HG03558 (cell line): ENCODE measurements around the gene RCOR2.

Experiments used
- ATAC-seq: cut with Tn5 transposase; IDR thresholded peaks from one replicate; pipeline ENCODE4 v1.9.1; 2021; ENCODE audit warnings: moderate number of reproducible peaks; ENCODE audit not compliant: unreplicated experiment; ENCODE audit errors: extremely low read depth

The RCOR2 gene

DNA sequence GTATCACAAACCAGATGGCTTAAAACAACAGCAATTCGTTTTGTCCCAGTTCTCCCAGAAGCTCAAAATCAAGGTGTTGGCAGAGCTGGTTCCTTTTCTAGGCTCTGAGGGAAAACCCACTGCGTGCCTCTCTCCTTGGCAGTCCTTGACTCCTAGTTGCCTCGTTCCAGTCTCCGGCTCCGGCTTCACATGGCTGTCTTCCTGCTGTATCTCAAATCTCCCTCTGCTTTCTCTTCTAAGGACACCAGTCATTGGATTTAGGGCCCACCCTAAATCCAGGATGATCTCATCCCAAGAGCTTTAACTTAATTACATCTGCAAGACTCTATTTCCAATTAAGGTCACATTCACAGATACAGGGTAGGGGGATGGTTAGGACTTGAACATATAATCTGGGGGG is 12.7 kb upstream of the RCOR2 start:
- ATAC-seq, result no peak

DNA sequence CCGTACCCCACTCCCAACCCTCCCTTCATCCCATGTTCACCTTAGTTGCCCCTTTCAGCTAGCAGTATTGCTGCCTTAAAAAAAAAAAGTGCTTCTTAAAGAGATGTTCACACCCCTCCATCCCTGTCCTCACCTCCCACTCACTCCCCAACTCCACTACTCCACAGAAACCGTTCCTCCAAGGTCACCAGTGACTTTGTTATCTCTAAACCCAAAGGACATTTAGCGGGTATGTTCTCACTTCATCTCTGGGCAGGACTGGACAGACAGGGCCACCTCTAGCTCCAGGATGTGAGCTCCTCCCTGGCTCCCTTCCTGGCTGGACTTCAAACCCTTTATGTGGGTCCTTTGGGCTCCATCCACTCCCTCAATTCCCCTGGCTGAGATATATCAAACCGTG is 6.4 kb upstream of the RCOR2 start:
- no peak for ATAC-seq

GRCh38 chr11:63922673-63923192 is 5.8 kb upstream of the RCOR2 start:
- no peak for ATAC-seq

GRCh38 chr11:63920939-63921417 is 4.0 kb upstream of the RCOR2 start:
- no peak for ATAC-seq

- ATAC-seq, result no peak
Measured at GRCh38 chr11:63920126-63920938, 3.4 kb upstream of the RCOR2 start.

GRCh38 chr11:63919267-63920125 is 2.5 kb upstream of the RCOR2 start:
- ATAC-seq, result no peak

DNA sequence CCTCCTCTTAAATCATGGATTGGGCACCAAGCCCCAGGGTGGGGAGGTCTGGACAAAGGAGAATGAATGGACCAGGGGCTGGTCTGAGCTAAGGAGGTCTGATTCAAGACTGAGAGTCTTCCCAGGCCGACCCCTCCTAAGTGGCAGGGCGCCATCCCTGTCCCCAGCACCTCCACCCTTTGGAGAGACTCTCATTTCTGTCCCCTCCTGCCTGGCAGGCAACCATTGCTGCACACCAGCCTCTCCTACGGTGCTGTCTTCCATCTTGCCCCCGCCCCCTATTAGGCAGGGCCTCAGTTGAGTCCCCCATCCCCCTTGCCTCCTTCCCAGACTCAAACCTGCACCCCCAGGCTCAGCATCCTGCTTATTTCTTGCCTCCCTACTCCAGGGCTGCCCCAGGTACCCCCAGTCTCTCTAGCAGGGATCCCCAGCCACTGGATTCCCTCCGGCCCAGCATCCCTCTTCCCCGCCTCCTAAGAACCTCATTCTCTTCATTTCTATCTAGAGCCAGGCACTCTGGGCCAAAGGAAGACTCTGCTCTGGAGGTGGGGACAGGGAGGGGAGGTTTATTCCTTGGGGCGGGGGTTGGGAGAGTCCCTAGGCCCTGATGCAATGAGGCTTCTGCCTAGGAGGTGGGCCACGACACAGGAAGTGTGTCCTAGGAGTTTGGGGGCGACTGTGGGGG is 1.7 kb upstream of the RCOR2 start:
- no peak for ATAC-seq

- no peak for ATAC-seq
Measured at GRCh38 chr11:63917692-63918506, 935 bp upstream of the RCOR2 start.

- no peak for ATAC-seq
Measured at GRCh38 chr11:63915961-63916836, 765 bp downstream of the RCOR2 start.

DNA sequence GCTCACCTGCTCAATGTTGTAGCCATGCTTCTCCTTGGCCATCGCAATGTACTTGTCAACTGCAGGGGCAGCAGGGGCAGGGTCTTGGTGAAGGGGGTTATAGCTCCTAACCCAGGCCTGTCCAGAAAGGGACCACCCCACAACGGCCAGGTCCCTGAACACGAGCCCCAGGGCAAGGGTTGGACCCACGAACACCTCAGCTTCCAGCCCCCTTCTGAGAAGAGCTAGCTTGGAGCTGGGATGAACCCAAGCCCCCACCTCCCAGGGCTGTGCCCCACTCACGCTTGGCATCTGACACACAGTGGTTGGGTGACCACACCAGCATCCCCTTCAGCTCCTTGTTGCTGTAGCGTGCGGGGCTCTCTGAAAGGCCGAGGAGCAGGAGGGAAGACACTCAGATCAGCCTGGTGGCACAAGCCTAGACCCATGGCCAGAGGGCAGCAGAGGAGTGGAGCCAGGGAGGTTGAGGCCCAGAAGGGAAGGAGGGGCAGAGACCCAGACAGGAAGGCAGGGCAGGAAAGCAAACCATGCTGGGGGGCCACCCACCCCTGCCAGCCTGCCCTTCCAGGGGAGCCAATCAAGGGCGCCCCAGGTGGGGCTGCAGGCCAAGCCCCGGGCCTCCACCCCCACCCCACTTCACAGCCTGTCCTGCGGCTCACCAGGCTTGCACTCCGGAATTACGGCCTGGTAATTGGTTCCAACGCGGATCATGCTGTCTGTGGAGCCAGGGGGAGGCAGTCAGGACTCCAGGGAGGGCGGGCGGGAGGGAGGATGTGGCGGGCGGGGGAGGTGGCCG is 1.9 kb downstream of the RCOR2 start:
- ATAC-seq, result no peak

DNA sequence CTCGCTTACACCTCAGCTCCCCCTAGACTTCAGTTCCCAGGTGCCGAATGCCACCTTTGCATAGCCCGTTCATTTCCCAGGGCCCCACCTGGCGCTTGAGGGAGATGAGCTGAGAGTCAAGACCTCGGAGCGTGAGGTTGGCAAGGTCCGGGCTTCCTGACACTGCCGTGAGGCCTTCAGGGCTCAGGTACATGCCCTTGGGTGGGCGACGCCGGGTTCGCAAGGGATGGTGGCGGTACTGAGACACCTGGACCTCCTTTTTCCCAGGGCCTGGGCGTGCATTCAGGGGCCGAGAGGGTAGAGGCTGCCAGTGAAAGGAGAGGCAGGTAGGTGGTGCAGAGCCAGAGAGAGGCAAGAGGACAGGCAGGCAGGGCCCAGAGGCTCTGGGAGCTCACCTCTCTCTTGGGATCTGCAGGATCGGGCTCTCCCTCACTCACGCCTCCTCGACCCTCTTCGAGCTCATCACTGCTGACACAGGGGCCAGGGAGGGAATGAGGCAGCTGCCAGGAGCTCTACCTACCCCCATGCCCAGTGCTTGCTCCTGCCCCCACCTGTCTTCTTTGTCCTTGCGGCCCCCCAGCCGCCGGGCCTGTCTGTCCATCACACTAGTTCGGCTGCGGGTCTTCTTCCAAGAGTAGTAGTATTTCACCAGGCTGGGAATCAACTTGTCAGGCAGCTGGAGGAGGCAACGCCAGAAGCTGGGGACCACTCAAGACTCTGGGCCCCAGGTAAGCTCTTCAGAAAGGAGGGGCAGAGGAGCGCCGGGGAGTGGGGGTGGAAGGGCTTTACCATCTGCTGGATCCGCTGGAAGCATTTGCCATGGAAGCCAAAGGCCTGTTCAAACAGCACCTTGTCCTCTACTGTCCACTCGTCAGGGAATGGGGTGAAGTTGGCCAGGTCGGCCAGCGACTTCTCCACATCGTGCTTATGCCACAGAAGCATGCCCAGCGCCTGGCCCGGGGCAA is 2.8 kb downstream of the RCOR2 start:
- ATAC-seq, result no peak

GRCh38 chr11:63912678-63913077 is 4.3 kb downstream of the RCOR2 start:
- ATAC-seq, result no peak

DNA sequence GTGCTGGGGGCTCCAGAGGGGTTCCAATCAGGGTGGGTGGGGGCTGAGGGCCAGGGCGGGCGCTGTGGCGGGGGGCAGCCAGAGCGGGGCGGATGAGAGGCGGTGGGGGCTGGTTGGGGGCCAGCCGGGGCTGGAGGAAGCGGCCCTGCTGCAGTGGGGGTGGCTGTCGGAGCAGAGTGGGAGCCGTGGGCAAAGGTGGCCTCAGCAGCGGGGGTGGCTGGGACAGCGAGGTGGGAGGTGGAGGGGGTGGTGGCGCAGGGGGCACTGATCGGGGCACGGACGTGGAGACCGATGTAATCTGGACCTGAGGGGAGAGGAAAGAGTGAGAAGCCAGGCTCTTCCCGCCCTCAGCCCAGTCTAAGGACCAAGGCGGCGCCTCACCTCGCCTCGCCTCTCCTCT is 5.1 kb downstream of the RCOR2 start:
- no peak for ATAC-seq

GRCh38 chr11:63911440-63911839 is 5.5 kb downstream of the RCOR2 start:
- ATAC-seq, result no peak

DNA sequence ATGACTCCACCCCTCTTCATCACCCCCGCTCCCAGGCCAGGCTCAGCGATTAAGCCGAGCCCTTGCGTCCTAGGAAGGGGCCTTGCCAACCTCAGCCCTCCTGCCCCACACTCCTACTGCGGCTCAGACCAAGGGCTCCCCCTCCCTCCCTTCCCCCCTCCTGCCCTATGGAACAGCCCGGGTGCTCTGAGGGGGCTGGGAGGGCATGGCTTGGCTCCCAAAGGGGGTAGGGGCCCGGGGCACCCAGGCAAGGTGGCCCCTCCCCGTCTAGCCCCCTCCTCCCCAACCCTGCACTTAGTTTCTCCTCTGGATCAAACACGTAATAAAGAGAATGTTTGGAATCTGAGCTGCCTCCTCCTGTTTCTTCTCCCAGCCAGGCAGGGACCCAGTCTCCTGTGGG is 6.3 kb downstream of the RCOR2 start:
- no peak for ATAC-seq

GRCh38 chr11:63909591-63910506 is 7.1 kb downstream of the RCOR2 start:
- no peak for ATAC-seq
